ENCODE data around the gene FEN1.
A peak's percentile ranks its signal among the peaks of the same experiment; 100 is the strongest.

DNA sequence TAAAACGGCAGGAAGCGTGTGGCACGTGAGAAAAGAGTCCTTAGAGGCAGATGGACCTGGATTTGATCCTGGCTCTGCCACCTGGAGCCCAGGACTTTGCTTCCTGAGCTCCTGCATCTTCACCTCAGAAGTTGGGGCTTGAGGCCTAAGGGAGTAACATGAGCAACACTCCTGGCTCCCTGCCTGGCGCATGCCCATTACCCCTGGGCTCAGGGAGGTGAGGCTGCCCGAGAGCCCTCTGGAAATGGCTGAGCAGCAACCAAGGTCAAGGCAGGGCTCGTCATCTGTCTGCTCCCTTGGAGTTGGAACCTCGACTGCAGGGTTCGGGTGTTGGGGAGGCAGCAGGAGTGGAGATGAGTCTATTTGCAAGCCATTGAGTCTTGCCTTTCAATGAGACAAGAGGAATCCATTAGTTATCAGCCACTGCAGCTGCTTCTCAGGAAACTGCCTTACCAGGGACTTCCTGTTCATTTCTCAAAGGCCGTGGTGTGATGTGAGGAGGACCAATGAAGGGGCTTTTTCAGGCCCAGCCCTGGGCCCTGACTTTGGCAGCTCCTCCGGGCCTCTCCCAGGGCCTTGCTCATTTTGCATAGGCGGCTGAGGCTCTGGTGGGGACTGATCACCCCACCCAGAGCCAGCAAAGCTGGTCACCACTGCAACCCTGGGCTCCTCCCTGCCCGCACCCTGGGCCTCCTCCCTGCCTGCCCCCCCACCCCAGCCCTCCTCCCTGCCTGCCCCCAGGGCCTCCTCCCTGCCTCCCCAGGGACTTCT lies 41.8 kb downstream of the FEN1 start:
- TF ChIP-seq POLR2A (IDR thresholded peaks at IDR 0.05; ENCODE audit: low read depth, low read length) (peak; percentile 72), POLR2AphosphoS5 (IDR thresholded peaks at IDR 0.05; ENCODE audit: low read depth, low read length) (peak; percentile 88)
